Muscle of arm (tissue), 12 donors: Measurements from ENCODE around the gene DYNLT4. TPM values are rescaled to one million over a fixed set of nuclear protein-coding genes. Genes with fewer than 3 reads are reported as not detected.

Experiments
- DNase-seq: peaks from one replicate; pipeline ENCODE4 v3.0.0-alpha.2; 2013
- polyA plus RNA-seq, 12 donors: library from polyadenylated mRNA; unstranded; fragments of 120-200 nt; gene quantifications; one replicate each; pipeline ENCODE4 v1.2.1, GENCODE V29; 2013; ENCODE audit not compliant: insufficient read length in 12 of 12

DYNLT4 gene
- polyA plus RNA-seq, 12 donors = 0.17 to 0.45 (median 0.32) TPM; not detected in 6

DNA sequence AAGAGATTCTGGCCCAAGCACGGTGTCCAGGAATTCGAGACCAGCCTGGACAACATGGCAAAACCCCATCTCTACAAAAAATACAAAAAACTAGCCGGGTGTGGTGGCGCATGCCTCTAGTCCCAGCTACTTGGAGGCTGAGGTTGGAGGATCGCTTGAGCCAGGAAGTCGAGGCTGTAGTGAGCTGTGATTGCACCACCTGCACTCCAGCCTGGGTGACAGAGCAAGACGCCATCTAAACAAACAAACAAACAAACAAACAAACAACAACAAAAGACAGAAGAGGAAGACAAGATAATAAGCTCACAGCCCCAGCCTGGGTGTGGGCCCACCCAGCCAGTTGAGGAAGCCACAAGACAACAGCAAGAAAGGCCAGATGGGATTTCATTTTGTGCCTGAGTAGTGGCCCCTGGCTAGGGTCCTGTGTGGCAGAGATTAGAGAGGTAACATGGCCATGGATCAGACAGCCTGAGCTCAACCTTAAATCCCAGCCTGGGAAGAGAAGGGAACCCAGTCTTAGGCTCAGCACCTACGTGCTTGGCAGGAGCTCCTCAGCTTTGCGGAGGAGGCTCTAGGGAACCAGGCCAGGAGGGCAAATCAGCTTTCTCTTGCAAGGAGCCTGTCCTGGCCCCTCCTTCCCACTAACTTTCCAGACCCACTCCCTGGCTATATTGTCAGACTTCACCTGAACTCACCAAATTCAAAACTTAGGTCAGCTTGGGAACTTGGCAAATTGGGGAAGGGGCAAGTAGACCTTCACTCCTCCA is 14.2 kb downstream of the DYNLT4 start:
- DNase-seq = no peak

GRCh38 chr1:44790968-44791801 is 16.0 kb downstream of the DYNLT4 start:
- no peak for DNase-seq

- no peak for DNase-seq
Observed at GRCh38 chr1:44788120-44788860, 18.9 kb downstream of the DYNLT4 start, which contains the start of gene BEST4. Gene BEST4, minus strand, starts transcription at chr1:44788170. Its CDS starts 465 bp downstream, at chr1:44787705.

- no peak for DNase-seq
Observed at GRCh38 chr1:44787506-44787905, 19.6 kb downstream of the DYNLT4 start.

DNA sequence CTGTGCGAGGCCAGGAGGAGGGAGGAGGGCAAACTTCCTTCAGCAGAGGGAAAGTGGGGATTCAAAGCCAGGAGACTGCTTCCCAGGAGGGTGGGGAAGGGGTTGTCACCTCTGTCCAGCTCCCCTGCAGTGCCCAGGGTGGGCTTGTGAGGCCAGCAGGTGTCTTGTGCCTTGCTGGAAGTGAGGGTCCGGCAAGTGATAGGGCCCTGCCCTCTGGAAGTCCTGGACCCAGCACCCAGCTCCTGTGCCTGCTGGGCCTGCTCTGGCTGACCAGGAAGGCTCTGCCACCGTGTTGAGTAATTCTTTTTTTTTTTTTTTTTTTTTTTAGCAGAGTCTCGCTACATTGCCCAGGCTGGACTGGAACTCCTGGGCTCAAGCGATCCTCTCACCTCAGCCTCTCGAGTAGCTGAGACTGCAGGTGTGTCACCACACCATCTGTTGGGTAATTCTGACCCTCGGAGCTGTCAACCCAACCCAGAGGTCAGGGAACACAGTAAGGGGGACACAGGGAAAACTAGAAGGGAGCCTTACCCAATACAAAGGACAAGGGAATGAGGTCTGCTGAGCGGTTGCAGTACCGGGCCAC is 20.2 kb downstream of the DYNLT4 start:
- no peak for DNase-seq

- DNase-seq = no peak
Observed at GRCh38 chr1:44786138-44786840, 20.9 kb downstream of the DYNLT4 start.

DNA sequence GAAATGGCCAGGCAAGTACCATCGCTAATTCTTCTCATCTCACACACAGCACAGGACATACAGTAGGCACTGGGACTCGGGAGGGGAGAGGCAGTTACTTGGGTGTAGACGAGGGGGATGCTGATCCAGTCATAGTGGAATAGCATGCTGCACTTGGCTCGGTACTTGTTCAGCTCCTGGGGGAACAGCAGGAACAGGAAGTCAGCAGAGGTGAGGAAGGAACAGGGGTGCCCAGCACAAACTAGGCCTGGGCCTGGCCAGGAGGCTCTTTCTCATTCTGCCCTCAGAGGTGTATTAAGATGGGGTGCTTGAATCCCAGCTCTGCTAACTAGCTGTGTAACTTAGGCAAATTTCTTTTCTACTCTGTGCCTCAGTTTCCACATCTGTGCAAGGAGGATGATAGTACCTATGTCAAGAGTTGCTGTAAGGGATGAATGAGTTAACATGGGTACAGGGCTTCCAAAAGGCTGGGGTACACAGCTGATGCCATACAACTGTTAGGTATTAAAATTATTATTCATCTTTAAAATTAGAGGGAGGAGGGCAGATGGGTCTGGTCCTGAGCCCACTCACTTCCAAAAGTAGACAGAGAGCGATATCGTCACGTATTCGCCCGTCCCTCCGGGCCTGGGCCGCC is 21.5 kb downstream of the DYNLT4 start:
- no peak for DNase-seq

GRCh38 chr1:44785029-44785380 is 22.1 kb downstream of the DYNLT4 start:
- DNase-seq = no peak

- DNase-seq = no peak
Observed at GRCh38 chr1:44784094-44785028, 22.8 kb downstream of the DYNLT4 start.

GRCh38 chr1:44783697-44784093 is 23.5 kb downstream of the DYNLT4 start:
- DNase-seq = no peak

GRCh38 chr1:44780583-44781121 is 26.5 kb downstream of the DYNLT4 start:
- no peak for DNase-seq

GRCh38 chr1:44778705-44779576 is 28.2 kb downstream of the DYNLT4 start:
- no peak for DNase-seq

- no peak for DNase-seq
Observed at GRCh38 chr1:44777969-44778635, 29.0 kb downstream of the DYNLT4 start.

GRCh38 chr1:44777547-44777946 is 29.6 kb downstream of the DYNLT4 start:
- DNase-seq = no peak

DNA sequence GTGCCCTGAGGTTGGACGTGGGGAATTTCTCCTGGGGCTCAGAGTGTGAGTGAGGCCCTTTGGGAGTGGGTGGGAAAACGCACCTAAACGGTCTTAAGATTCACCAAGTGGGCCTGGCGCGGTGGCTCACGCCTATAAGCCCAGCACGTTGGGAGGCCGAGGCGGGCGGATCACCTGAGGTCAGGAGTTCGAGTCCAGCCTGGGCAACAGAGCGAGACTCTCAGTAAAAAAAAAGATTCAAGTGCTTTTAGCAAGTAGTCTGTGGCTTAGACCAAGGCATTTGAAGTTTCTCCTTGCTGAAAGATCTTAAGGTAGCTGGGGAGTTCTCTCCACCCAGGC is 30.5 kb downstream of the DYNLT4 start:
- DNase-seq = no peak

- DNase-seq = no peak
Observed at GRCh38 chr1:44775930-44776729, 31.0 kb downstream of the DYNLT4 start.
